ENCODE measurements around the gene CLDN14.

CLDN14 gene

DNA sequence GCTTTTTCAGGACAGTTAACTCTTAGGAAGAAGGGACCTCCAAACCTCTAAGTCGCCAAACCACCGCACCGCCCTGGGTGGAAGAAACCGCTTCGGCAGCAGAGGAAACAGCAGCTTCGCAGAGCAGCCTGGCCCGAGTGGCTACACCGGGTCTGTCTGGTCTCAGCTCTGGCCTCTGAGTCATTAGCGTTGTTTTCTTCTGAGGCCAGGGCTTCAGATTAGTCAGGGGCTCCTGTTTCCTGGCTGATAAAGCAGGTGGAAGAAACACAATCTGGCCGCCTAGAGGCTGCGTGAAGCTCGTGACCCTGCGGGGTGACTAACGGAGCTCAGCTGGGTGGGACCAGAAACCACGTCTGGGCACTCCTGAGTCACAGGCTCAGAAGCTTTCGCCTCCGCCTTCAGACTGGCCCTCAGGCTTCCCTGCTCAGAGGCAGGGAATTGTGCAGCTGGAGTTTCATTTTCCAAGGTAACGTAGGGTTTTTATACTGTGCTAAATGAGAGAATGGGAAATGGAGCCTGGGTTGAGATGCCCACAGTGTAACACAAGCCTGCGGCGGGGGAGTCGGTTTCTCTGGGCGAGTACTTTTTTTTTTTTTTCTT lies 49.9 kb downstream of the CLDN14 start:
- no peak for DNase-seq

DNA sequence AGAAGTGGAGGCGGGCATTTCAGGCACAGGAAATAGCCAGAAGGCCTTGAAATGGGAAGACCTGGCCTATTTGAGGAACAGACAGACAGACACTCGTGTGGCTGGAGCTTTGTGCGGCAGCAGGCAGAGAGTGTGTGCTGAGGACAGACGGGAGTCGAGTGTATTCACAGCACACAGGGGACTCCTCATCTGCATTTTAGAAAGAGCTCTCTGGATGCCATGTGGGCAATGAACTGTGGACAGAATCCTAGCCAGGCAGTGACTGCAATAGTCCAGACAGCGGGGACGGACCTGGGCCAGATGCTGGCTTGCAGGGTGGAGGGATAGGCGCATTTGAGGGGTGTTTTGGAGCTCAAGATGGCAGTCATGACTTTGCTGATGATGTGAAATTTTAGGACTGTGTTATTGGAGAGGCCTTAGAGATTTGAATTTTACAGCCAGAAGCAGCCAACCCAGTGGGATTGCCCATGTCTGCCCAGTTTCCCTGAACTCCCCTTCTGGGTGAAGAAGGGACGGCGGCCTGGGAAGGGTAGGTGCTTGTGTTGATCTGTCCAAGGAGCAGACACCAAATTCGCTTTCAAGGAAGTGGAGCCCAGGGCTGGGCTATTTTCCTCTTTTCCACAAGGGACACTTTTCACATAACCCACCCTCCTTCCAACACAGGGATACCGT lies 51.0 kb downstream of the CLDN14 start:
- no peak for DNase-seq

DNA sequence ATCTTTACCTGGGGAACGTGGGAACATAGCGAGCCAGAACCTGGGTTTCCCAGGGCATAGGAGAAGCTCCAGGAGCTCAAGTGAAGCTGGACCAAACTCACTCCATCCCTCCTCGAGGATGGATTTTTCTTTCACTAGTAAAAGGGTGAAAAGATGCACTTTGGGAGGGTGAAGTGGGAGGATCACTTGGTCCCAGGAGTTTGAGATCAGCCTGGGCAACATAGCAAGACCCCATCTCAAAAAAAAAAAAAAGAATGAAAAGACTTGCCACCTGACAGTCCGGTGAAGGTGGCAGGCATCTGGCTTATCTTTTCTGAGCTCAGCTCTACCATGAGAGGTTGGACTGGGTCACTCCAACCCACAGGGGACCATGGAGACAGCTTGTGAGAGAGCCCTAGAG lies 52.4 kb downstream of the CLDN14 start:
- DNase-seq = no peak

DNA sequence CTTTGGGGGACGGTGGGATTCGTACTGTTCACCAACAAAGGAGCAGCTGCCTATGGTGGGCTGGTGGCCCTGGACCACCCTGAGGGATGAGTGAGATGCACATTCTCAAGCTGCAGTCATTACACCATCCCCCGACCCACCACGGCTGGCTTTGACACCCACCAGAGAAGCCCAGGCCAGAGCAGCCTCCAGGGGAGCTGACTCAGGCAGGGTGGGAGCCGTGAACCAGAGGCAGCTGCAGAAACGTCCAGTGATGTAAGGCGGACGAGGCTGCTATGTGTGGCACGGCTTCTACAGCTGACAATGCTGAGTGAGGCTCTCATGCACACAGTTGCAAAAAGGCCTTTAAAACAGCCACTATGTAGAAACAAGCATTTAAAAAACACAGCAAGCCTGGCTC lies 54.6 kb downstream of the CLDN14 start:
- DNase-seq = no peak

DNA sequence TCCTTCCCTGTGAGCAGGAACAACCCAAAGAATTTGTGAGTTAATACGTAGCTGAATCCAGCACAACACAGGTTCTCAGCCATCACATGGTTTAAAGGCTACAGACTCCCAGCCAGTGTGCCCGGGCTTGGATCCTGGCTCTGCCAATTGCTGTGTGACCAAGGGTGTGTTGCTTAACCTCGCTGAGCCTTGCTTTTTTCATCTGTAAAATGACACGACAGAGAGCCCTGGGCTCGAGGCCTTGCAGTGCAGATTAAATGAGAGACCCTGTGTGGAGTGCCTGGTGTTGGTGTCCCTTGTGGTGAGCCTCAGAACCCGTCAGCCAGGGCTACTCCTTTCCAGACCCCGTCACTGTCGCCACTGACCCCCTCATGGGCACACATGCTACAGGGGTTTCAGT lies 55.3 kb downstream of the CLDN14 start:
- DNase-seq = no peak

DNA sequence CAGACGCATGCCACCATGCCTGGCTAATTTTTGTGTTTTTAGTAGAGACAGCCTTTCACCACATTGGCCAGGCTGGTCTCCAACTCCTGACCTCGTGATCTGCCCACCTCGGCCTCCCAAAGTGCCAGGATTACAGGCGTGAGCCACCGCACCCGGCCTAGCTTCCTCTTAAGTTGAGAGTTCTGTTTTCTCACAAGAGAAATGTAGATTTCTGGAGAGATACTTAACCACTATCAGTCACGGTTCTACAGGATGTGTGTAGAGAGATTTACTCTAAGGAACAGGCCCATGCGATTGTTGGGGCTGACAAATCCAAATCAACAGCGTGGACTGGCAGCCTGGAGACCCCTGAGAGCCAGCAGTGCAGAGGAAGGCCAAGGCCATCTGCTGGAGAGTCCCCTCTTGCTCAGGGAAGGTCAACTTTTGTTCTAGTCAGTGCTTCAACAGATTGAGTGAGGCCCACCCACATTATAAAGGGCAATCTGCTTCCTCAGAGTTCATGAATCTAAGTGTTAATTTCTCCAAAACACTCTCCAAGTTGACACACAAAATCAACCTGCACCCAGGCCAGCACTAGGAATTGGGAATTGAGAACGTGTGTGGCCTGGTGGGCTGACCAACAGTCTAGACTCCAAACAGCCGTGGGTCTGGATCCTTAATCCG lies 56.0 kb downstream of the CLDN14 start:
- DNase-seq = no peak

DNA sequence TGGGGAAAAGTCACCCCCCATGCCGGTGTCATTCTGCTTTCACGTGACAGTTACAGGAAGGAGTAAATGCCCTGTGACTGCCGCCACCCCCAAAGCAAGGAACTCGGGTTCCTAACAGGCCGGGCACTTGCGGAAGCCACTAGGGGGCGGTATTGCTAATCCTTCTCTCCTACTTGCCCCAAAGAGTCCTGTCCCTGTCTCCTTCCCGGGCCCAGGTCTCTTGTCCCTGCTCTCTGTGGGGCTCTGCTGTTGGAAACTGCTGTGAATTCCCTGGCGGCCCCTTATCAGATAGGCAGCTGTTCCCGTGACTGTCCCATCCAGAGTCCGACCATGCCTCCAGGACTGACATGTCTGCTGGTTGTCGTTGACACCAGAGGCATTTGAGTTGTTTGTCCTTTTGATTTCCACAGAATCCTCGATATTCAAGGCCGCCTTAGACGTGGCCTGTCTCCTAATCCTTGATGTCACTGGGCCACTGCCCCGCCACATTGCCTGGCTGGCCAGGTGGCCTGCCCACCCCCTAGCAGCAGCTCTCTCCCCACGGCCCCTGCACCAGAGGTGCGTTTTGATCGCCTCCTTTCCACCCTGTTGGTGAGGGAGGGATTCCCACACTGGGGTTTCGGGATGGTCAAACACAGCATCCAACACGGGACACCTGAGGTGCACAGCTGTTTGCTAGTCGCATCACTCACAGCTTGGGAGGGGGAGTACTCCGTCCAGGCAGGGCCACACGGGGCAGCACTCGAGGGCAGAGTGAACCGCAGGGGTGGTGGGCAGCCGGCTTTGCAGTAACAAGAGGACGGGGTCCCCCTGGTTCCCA lies 57.4 kb downstream of the CLDN14 start:
- no peak for DNase-seq

DNA sequence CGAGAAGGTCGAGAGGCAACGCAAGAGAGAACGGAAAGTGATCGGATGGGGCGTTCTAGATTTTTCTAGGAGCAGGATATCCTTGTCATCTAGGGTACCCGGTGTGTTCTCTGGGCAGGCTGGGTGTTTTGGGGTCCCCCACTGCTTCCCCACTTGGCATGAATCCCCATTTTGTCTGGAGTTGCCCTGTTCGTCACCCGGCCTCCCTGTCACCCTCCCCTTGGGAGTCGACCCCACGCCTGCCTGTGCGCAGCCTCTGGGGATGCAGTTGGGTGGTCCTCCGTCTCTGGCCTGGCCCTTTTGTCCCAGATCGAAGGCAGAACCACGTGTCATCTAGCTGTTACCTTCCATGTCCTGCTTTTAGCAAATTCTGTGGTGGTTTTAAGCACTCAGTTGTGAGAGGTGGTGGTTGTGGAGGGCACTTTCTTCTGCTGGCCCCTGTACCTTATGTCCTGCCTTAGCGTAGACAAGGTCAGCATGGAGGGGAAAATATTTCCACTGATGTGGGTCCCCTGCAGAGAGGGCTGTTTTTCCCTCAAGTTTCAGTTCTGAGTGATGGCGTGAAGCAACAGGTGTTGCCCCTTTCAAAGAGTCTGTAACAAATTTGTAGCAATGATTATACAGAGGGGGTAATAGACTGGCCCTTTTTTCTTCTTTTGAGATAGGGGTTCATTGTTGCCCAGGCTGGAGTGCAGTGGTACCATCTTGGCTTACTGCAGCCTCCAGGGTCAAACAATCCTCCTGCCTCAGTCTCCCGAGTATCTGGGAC lies 59.2 kb downstream of the CLDN14 start:
- no peak for DNase-seq

DNA sequence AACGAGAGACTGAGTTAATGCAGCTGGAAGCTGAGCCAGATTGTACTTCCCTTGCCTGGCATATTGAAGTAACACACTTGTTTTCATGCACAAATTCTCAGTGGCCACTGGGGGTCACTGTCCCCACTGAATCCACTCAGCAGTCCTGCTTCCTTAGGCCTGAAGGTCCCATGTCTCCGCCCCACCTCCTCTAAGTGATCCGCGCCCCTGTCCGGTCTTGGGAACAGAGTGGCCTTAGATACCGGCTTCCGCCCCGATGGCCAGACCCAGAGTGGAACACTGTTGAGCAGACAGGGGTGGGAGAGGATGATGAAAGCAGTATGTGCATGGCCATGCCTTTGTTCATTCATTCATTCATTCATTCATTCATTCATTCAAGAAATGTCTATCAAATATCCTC lies 59.9 kb downstream of the CLDN14 start:
- no peak for DNase-seq

DNA sequence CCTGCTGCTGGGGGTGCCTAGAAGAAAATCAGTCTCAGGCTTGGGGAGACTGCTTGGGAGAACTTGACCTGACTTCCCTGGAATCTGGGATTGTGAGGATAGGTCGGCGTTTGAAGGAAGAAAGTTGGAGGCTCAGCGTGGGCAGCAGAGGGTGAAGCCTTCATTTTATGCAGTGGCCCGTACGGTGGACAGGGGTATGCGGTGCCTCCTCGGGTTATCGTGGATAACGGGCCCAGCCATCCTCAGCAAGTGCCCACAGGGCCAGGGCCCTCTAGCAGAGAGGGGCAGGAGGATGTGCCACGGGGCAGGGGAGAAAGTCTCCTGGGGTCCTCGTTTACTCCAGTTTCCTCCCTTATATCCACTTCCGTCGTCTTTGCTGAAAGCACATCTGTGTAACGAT lies 60.7 kb downstream of the CLDN14 start:
- no peak for DNase-seq

DNA sequence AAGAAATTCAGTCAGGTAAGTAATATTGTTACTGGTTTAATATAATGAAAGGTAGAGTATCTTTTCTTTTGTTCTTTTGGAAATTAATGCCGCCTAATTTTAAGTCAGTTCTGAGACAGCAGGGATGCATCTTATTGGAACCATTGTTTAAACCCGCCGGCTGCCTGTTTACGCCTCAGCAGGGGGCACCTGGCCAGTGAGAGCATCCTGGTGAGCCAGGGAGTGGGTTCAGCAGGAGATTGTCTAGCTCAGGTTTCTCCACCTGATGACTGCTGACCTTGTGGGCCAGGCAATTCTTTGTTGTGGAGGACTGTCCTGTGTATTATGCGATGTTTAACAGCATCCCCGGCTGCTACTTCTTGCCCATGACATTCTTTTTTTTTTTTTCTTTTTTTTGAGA lies 64.5 kb downstream of the CLDN14 start:
- DNase-seq = no peak

DNA sequence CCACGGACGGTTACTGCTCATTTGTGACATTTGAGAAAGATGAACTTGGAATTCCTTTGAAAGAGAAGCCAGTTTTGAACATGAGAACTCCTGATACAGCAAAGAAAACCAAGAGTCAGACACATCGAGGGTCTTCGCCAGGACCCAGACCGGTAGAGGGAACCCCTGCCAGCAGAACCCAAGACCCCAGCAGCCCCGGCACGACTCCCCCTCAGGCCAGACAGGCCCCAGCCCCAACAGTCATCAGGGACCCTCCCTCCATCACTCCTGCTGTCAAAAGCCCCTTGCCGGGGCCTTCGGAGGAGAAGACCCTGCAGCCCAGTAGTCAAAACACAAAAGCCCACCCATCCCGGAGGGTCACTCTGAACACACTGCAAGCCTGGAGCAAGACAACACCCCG lies 67.0 kb downstream of the CLDN14 start:
- DNase-seq = no peak

DNA sequence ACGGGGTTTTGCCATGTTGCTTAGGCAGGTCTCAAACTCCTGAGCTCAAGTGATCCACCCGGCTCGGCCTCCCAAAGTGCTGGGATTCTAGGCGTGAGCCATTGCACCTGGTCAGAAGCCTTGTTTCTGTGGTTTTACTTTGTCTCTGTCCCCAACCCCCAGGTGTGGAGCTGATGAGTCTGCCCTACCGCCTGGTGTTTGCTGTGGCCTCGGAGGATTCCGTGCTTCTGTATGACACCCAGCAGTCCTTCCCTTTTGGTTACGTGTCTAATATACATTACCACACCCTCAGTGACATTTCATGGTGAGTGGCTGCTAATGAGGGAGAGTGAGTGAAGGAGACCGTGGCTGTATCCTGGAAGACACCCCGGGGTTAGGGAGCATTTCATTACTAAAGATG lies 68.6 kb downstream of the CLDN14 start:
- no peak for DNase-seq

All from SIG-M5 (cell line).